ENCODE data around the gene SECTM1. TPM values are rescaled to one million over a fixed set of nuclear protein-coding genes. Genes with fewer than 3 reads are reported as not detected.

SECTM1 gene
- total RNA-seq, 1 experiment from 2014 or later, result not detected

DNA sequence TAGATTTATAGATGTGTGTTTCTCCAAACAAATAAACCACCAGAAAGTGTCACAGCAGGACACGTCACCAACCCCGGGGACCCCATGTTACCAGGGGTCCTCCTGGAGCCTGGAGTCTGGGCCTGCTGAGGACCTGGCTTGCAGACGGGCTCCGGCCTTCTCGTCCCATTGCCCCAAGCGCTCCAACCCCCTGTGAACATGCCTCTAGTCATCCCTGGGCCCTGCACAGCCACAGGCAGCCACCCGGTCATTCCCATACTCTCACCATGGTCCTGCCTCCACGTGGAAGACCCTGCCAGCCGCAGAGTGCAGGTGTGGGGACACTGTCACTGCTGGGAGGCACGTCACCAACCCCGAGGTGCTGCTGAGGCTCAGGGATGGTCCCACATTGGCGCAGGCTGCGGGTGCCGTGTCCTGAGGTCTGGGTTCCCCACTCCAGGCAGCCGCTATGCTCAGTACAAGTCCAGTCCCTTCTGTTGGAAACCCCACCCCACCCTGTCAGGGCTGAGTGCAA lies 4.5 kb downstream of the SECTM1 start:
- Histone ChIP-seq H3K9me3 (ENCODE audit: low read length) (no peaks in the 10 kb centered on the region), H3K79me2 (ENCODE audit: low read length) (no peaks in the 10 kb centered on the region), H3K36me3 (ENCODE audit: insufficient read depth, low read length) (no peaks in the 10 kb centered on the region), H3K4me1 (ENCODE audit: low read length) (peaks cover 12% of the 10 kb centered on the region), H2AFZ (ENCODE audit: low read length) (no peak overlapping the region), H3K9me2 (replicated peaks; ENCODE audit: insufficient read depth, low read length) (no peaks in the 10 kb centered on the region), H3K27ac (ENCODE audit: low read length) (no peak overlapping the region), H3K4me3 (ENCODE audit: low read length) (no peak overlapping the region), H3K4me2 (ENCODE audit: low read depth, low read length, poor library complexity, severe bottlenecking) (no peak overlapping the region), H3K27me3 (ENCODE audit: low read length) (no peaks in the 10 kb centered on the region), H4K20me1 (ENCODE audit: insufficient read depth, low read depth, low read length) (no peaks in the 10 kb centered on the region), H3K9ac (ENCODE audit: low read length) (no peak overlapping the region)
- no peak for DNase-seq

DNA sequence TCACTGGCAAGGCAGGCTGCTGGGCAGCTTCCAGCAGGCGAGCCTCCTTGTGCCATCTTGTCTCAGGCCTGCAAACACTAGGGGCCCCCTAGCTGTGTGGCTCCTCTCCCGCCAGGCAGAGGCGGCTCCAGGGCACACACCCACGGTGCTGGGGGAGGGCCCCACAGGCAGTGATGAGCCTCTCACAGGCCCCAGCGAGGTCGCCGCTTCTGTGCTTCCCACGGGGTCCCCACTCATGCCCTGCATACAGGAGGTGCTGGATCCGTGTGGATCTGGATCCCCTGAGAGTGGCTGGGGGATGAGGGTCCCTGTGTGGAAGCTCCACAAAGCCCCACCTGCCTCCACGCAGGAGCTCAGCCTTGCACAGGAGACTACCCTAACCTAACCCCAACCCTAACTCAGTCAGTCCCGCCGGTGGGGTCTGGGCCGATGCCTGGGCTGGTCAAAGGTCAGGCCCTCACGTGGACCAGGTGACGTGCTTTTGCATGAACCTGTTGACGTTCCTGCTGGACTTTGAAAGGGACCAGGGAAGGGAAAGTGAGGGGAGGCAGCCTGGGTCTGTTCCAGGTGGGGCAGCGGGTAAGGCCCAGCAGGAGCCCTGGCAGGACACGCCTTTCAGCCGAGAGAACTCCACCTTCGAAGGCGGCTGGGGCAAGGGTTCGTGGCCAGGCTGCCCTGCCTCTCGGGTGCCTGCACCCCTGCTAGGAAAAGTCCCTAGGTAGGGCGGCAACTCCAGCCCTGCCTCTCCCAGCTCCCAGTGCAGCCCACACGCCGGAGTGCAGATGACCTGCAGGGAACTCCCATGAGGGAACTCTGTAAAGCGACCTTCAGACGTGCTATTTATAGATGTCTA lies 5.2 kb downstream of the SECTM1 start:
- Histone ChIP-seq H3K9ac (ENCODE audit: low read length) (no peak overlapping the region), H3K9me2 (replicated peaks; ENCODE audit: insufficient read depth, low read length) (no peaks in the 10 kb centered on the region), H3K36me3 (ENCODE audit: insufficient read depth, low read length) (no peaks in the 10 kb centered on the region), H3K27ac (ENCODE audit: low read length) (no peak overlapping the region), H3K4me3 (ENCODE audit: low read length) (no peak overlapping the region), H2AFZ (ENCODE audit: low read length) (no peak overlapping the region), H3K4me2 (ENCODE audit: low read depth, low read length, poor library complexity, severe bottlenecking) (no peak overlapping the region), H3K79me2 (ENCODE audit: low read length) (no peaks in the 10 kb centered on the region), H3K4me1 (ENCODE audit: low read length) (peaks cover 12% of the 10 kb centered on the region), H3K27me3 (ENCODE audit: low read length) (no peaks in the 10 kb centered on the region), H3K9me3 (ENCODE audit: low read length) (no peaks in the 10 kb centered on the region), H4K20me1 (ENCODE audit: insufficient read depth, low read depth, low read length) (no peaks in the 10 kb centered on the region)
- DNase-seq, result peak; percentile 49

DNA sequence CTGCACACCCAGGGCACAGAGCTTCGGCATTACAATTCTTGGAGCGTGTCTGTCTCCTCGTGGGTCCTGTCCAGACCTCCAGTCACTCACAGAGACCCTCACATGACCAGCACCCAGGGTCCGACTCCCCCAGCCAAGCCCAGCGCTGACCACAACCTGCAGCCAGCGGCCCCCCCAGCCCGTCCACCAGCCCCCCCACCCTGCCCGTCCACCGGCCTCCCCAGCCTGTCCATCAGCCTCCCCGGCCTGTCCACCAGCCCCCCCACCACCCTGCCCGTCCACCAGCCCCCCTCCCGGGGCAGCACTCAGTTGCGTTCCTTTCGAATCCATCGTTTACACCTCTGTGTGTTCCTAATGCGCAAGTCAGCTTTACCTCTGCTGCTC lies 5.8 kb downstream of the SECTM1 start:
- no peaks in the 10 kb centered on the region for H3K9me3 ChIP-seq (ENCODE audit: low read length)
- H3K79me2 ChIP-seq (ENCODE audit: low read length), result no peaks in the 10 kb centered on the region
- H3K4me1 ChIP-seq (ENCODE audit: low read length), result peaks cover 12% of the 10 kb centered on the region
- H3K9me2 ChIP-seq (replicated peaks; ENCODE audit: insufficient read depth, low read length), result no peaks in the 10 kb centered on the region
- H3K9ac ChIP-seq (ENCODE audit: low read length), result no peak overlapping the region
- DNase-seq, result no peak
- no peak overlapping the region for H3K27ac ChIP-seq (ENCODE audit: low read length)
- no peaks in the 10 kb centered on the region for H3K27me3 ChIP-seq (ENCODE audit: low read length)
- H4K20me1 ChIP-seq (ENCODE audit: insufficient read depth, low read depth, low read length), result no peaks in the 10 kb centered on the region
- H3K4me2 ChIP-seq (ENCODE audit: low read depth, low read length, poor library complexity, severe bottlenecking), result no peak overlapping the region
- no peak overlapping the region for H2AFZ ChIP-seq (ENCODE audit: low read length)
- H3K36me3 ChIP-seq (ENCODE audit: insufficient read depth, low read length), result no peaks in the 10 kb centered on the region
- H3K4me3 ChIP-seq (ENCODE audit: low read length), result no peak overlapping the region

DNA sequence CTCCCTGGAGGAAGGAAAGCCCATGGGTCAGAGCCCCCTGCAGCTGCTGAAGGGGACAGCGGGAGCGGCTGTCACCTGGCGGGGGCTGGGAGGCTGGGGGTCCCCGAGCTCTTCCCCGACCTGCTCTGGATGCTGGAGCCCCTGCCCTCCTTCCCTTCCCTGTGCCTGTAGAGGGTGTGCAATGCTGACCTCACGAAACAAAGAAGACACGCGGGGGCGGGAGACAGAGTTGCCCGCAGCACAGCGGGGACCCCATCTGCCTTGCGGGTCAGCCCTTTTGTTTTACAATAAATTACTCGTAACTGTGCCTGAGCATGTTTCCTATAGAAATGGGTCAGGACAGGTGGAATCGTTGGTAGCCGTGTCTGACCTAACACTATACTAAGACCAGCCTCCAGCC lies 6.3 kb downstream of the SECTM1 start:
- no peak overlapping the region for H3K27ac ChIP-seq (ENCODE audit: low read length)
- DNase-seq, result no peak
- H2AFZ ChIP-seq (ENCODE audit: low read length), result no peak overlapping the region
- H3K9me3 ChIP-seq (ENCODE audit: low read length), result no peaks in the 10 kb centered on the region
- H3K9me2 ChIP-seq (replicated peaks; ENCODE audit: insufficient read depth, low read length), result no peaks in the 10 kb centered on the region
- no peaks in the 10 kb centered on the region for H3K27me3 ChIP-seq (ENCODE audit: low read length)
- H3K36me3 ChIP-seq (ENCODE audit: insufficient read depth, low read length), result no peaks in the 10 kb centered on the region
- no peak overlapping the region for H3K9ac ChIP-seq (ENCODE audit: low read length)
- H4K20me1 ChIP-seq (ENCODE audit: insufficient read depth, low read depth, low read length), result no peaks in the 10 kb centered on the region
- no peak overlapping the region for H3K4me3 ChIP-seq (ENCODE audit: low read length)
- no peaks in the 10 kb centered on the region for H3K79me2 ChIP-seq (ENCODE audit: low read length)
- no peak overlapping the region for H3K4me2 ChIP-seq (ENCODE audit: low read depth, low read length, poor library complexity, severe bottlenecking)
- H3K4me1 ChIP-seq (ENCODE audit: low read length), result peaks cover 12% of the 10 kb centered on the region

GRCh38 chr17:82325286-82326180 lies 8.0 kb downstream of the SECTM1 start:
- Histone ChIP-seq H3K27me3 (ENCODE audit: low read length) (no peaks in the 10 kb centered on the region), H3K4me1 (ENCODE audit: low read length) (peaks cover 12% of the 10 kb centered on the region), H3K9me3 (ENCODE audit: low read length) (no peaks in the 10 kb centered on the region), H3K79me2 (ENCODE audit: low read length) (no peaks in the 10 kb centered on the region), H3K9ac (ENCODE audit: low read length) (no peak overlapping the region), H3K36me3 (ENCODE audit: insufficient read depth, low read length) (no peaks in the 10 kb centered on the region), H2AFZ (ENCODE audit: low read length) (no peak overlapping the region), H3K27ac (ENCODE audit: low read length) (no peak overlapping the region), H3K9me2 (replicated peaks; ENCODE audit: insufficient read depth, low read length) (no peaks in the 10 kb centered on the region), H3K4me2 (ENCODE audit: low read depth, low read length, poor library complexity, severe bottlenecking) (no peak overlapping the region), H3K4me3 (ENCODE audit: low read length) (no peak overlapping the region), H4K20me1 (ENCODE audit: insufficient read depth, low read depth, low read length) (no peaks in the 10 kb centered on the region)
- no peak for DNase-seq

- Histone ChIP-seq H3K9ac (ENCODE audit: low read length) (no peak overlapping the region), H2AFZ (ENCODE audit: low read length) (no peak overlapping the region), H3K79me2 (ENCODE audit: low read length) (no peaks in the 10 kb centered on the region), H3K36me3 (ENCODE audit: insufficient read depth, low read length) (no peaks in the 10 kb centered on the region), H4K20me1 (ENCODE audit: insufficient read depth, low read depth, low read length) (no peaks in the 10 kb centered on the region), H3K27me3 (ENCODE audit: low read length) (no peaks in the 10 kb centered on the region), H3K27ac (ENCODE audit: low read length) (no peak overlapping the region), H3K4me1 (ENCODE audit: low read length) (peaks cover 7% of the 10 kb centered on the region; the same call in 1 of the 2 replicates), H3K9me2 (replicated peaks; ENCODE audit: insufficient read depth, low read length) (no peaks in the 10 kb centered on the region), H3K4me2 (ENCODE audit: low read depth, low read length, poor library complexity, severe bottlenecking) (no peak overlapping the region), H3K4me3 (ENCODE audit: low read length) (no peak overlapping the region), H3K9me3 (ENCODE audit: low read length) (no peaks in the 10 kb centered on the region)
- DNase-seq, result no peak
Observed at GRCh38 chr17:82324566-82325285, 8.8 kb downstream of the SECTM1 start.

DNA sequence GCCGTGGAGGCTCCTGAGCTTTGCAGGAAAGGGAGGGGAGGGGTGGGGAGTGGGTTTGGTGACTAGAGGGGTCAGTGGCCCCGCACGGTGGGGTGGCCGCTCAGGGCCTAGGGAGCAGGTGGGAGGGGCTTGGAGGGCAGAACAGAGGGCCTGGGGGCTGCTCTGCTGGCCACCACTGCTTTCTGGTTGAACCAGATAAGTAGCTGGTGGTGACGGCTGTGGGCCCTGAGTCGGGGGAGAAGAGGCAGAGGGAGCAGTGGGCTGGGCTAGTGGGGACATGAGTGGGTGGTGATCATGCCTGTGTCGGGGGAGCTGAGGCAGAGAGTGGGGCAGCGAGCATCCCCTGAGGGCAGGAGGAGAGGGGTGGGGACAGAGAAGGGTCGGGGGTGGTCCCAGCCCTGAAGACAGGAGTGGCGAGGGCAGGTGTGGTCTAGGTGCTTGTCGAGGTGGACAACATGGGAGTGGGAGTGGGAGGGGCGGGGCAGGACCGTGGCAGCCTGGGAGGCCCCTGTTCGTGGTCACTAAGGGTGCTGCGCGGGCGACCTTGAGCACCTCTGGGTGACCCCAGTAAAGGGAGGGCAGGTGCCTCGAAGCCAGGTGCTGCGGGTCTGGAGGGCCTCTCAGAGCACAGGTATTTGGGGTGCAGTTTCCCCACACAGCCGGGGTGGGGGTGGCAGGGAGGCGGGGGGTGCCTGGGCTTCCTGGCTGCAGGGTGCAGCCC lies 9.9 kb downstream of the SECTM1 start:
- no peak overlapping the region for H2AFZ ChIP-seq (ENCODE audit: low read length)
- H3K4me2 ChIP-seq (ENCODE audit: low read depth, low read length, poor library complexity, severe bottlenecking), result no peak overlapping the region
- H3K27me3 ChIP-seq (ENCODE audit: low read length), result no peaks in the 10 kb centered on the region
- no peak for DNase-seq
- H4K20me1 ChIP-seq (ENCODE audit: insufficient read depth, low read depth, low read length), result no peaks in the 10 kb centered on the region
- no peak overlapping the region for H3K27ac ChIP-seq (ENCODE audit: low read length)
- H3K4me1 ChIP-seq (ENCODE audit: low read length), result peaks cover 7% of the 10 kb centered on the region; the same call in 1 of the 2 replicates
- H3K9me3 ChIP-seq (ENCODE audit: low read length), result no peaks in the 10 kb centered on the region; the same call in 1 of the 2 replicates
- no peak overlapping the region for H3K9ac ChIP-seq (ENCODE audit: low read length)
- no peaks in the 10 kb centered on the region for H3K36me3 ChIP-seq (ENCODE audit: insufficient read depth, low read length)
- no peak overlapping the region for H3K4me3 ChIP-seq (ENCODE audit: low read length)
- no peaks in the 10 kb centered on the region for H3K79me2 ChIP-seq (ENCODE audit: low read length)
- no peaks in the 10 kb centered on the region for H3K9me2 ChIP-seq (replicated peaks; ENCODE audit: insufficient read depth, low read length)

All from Karpas-422 (cell line).